Loucy (cell line): ENCODE results near the gene GASK1A.

Experiments
- H2AFZ ChIP-seq: fragments of 200-600 bp; sonication (generic); 2 replicates; pipeline ENCODE4 v1.6.0; 2016; ENCODE audit warnings: antibody characterized with exemption, mild to moderate bottlenecking, low read length, moderate library complexity
- H3F3A ChIP-seq: fragments of 200-600 bp; 2 replicates; pipeline ENCODE4 v1.6.0; 2016; ENCODE audit warnings: antibody characterized with exemption, low read depth, mild to moderate bottlenecking
- H3K27me3 ChIP-seq: fragments of 200-600 bp; sonication (generic); 2 replicates; pipeline ENCODE4 v1.6.1; 2014; ENCODE audit warnings: low read length, mild to moderate bottlenecking; ENCODE audit not compliant: insufficient read depth, poor library complexity, severe bottlenecking
- H3K36me3 ChIP-seq: fragments of 200-600 bp; sonication (generic); 2 replicates; pipeline ENCODE4 v1.6.1; 2016; ENCODE audit warnings: low read length; ENCODE audit not compliant: insufficient read depth
- H3K4me1 ChIP-seq: fragments of 200-600 bp; sonication (generic); 2 replicates; pipeline ENCODE4 v1.5.1; 2014; ENCODE audit warnings: low read length, mild to moderate bottlenecking; ENCODE audit not compliant: insufficient read depth, poor library complexity, severe bottlenecking
- H3K4me2 ChIP-seq: fragments of 200-600 bp; sonication (generic); 2 replicates; pipeline ENCODE4 v1.6.0; 2014; ENCODE audit warnings: antibody characterized with exemption, low read length, low read depth, mild to moderate bottlenecking; ENCODE audit not compliant: poor library complexity, severe bottlenecking
- H3K4me3 ChIP-seq: fragments of 200-600 bp; sonication (generic); 2 replicates; pipeline ENCODE4 v1.5.1; 2014; ENCODE audit warnings: low read length, mild to moderate bottlenecking, mixed read lengths; ENCODE audit not compliant: poor library complexity, severe bottlenecking
- H3K79me2 ChIP-seq: fragments of 200-600 bp; sonication (generic); 2 replicates; pipeline ENCODE4 v1.6.1; 2014; ENCODE audit warnings: low read length; ENCODE audit not compliant: insufficient read depth
- H3K9ac ChIP-seq: fragments of 200-600 bp; sonication (generic); 2 replicates; pipeline ENCODE4 v1.6.0; 2014; ENCODE audit warnings: mild to moderate bottlenecking, low read depth, low read length, moderate library complexity; ENCODE audit not compliant: poor library complexity, severe bottlenecking
- H3K9me2 ChIP-seq: fragments of 200-600 bp; sonication (generic); replicated peaks from 2 replicates; pipeline ENCODE4 v1.6.1; 2016; ENCODE audit warnings: low read depth, low read length, mixed read lengths
- H3K9me3 ChIP-seq: fragments of 200-600 bp; sonication (generic); 2 replicates; pipeline ENCODE4 v1.6.1; 2014; ENCODE audit warnings: mild to moderate bottlenecking, antibody characterized with exemption, low read length, low read depth; ENCODE audit not compliant: insufficient read depth
- H4K20me1 ChIP-seq: fragments of 200-600 bp; sonication (generic); 2 replicates; pipeline ENCODE4 v1.6.0; 2014; ENCODE audit warnings: antibody characterized with exemption, low read length, mild to moderate bottlenecking; ENCODE audit not compliant: insufficient read depth, poor library complexity, severe bottlenecking
- CTCF ChIP-seq: fragments of 200-600 bp; sonication (generic); conservative IDR thresholded peaks from 2 replicates; pipeline ENCODE4 v1.5.1; 2014; ENCODE audit warnings: mild to moderate bottlenecking, antibody characterized with exemption, low read length
- EZH2phosphoT487 ChIP-seq: fragments of 200-600 bp; IDR thresholded peaks from 2 replicates; pipeline ENCODE4 v1.6.1; 2018; ENCODE audit warnings: antibody characterized with exemption, mild to moderate bottlenecking, moderate library complexity, borderline replicate concordance

The GASK1A gene

GRCh38 chr3:42983927-42984326 lies 4.8 kb downstream of the GASK1A start:
- no peak overlapping the region for H2AFZ ChIP-seq
- no peaks in the 10 kb centered on the region for H3K9me2 ChIP-seq
- TF ChIP-seq EZH2phosphoT487 (no peak), CTCF (no peak)
- H3K4me1 ChIP-seq: peaks cover 5% of the 10 kb centered on the region
- H3K4me2 ChIP-seq: no peak overlapping the region
- no peak overlapping the region for H3K9ac ChIP-seq
- no peaks in the 10 kb centered on the region for H3K9me3 ChIP-seq
- no peaks in the 10 kb centered on the region for H3K36me3 ChIP-seq
- H3K27me3 ChIP-seq: peaks cover 27% of the 10 kb centered on the region
- H3F3A ChIP-seq: no peaks in the 10 kb centered on the region
- H4K20me1 ChIP-seq: no peaks in the 10 kb centered on the region
- no peak overlapping the region for H3K4me3 ChIP-seq
- no peaks in the 10 kb centered on the region for H3K79me2 ChIP-seq

- Histone ChIP-seq H3K4me1 (no peaks in the 10 kb centered on the region), H3K4me3 (no peak overlapping the region), H3K27me3 (peaks cover 19% of the 10 kb centered on the region)
Measured at GRCh38 chr3:42984701-42985100, 5.6 kb downstream of the GASK1A start.

GRCh38 chr3:42988097-42988496 lies 9.0 kb downstream of the GASK1A start:
- Histone ChIP-seq H3K4me1 (no peaks in the 10 kb centered on the region), H4K20me1 (no peaks in the 10 kb centered on the region), H3K9me2 (no peaks in the 10 kb centered on the region), H3K9ac (no peak overlapping the region), H3F3A (no peaks in the 10 kb centered on the region), H3K4me2 (no peak overlapping the region), H3K36me3 (no peaks in the 10 kb centered on the region), H3K27me3 (no peaks in the 10 kb centered on the region), H3K9me3 (no peaks in the 10 kb centered on the region), H3K79me2 (no peaks in the 10 kb centered on the region), H3K4me3 (no peak overlapping the region), H2AFZ (no peak overlapping the region)
- TF ChIP-seq CTCF (no peak), EZH2phosphoT487 (no peak)

More at GRCh38 chr3:42984701-42985100, 5.6 kb downstream of the GASK1A start:
- H3K4me2 ChIP-seq: no peak overlapping the region
- no peaks in the 10 kb centered on the region for H3K9me3 ChIP-seq
- H2AFZ ChIP-seq: no peak overlapping the region
- H3K79me2 ChIP-seq: no peaks in the 10 kb centered on the region
- no peaks in the 10 kb centered on the region for H3K36me3 ChIP-seq
- no peak for TF ChIP-seq EZH2phosphoT487
- no peak for TF ChIP-seq CTCF
- H3K9me2 ChIP-seq: no peaks in the 10 kb centered on the region
- H3K9ac ChIP-seq: no peak overlapping the region
- no peaks in the 10 kb centered on the region for H3F3A ChIP-seq
- H4K20me1 ChIP-seq: no peaks in the 10 kb centered on the region
